Lower leg skin (tissue), 3 donors: ENCODE measurements around the gene GNG12.

ENCODE experiments used
- CTCF ChIP-seq, 3 donors: fragments of 450-650 bp; IDR thresholded peaks; one replicate each; pipeline ENCODE4 v1.5.1; 2016; ENCODE audit warnings: antibody characterized with exemption in 3 of 3, mild to moderate bottlenecking in 3 of 3, moderate library complexity in 2 of 3
- POLR2A ChIP-seq, 2 donors: fragments of 450-650 bp; IDR thresholded peaks; one replicate each; pipeline ENCODE4 v1.6.1; 2016 to 2017; ENCODE audit warnings: antibody characterized with exemption in 2 of 2, mild to moderate bottlenecking in 1 of 2, moderate library complexity in 1 of 2

GRCh38 chr1:67853704-67854103 lies 20.4 kb upstream of the GNG12 start:
- TF ChIP-seq CTCF (IDR thresholded peaks at IDR 0.05) (no peak), POLR2A (IDR thresholded peaks at IDR 0.05) (no peak)
